B cell (primary cell): ENCODE results near the gene PRKAR1A. TPM values are rescaled to one million over a fixed set of nuclear protein-coding genes. Genes with fewer than 3 reads are reported as not detected.

Source experiments
- ATAC-seq: fragments of 200-7000 bp; cut with Tn5 transposase; one replicate; pipeline ENCODE4 v1.10.0; 2021; ENCODE audit warnings: low read depth, mild to moderate bottlenecking, moderate number of reproducible peaks, moderate library complexity
- CTCF ChIA-PET: fragments of 350-600 bp; sonication (Branson Sonifier 250); formaldehyde crosslinking; loops from one replicate; lab custom pipeline; 2021; ENCODE audit warnings: antibody characterized with exemption, inconsistent platforms; lab: Charles Lee
- POLR2A ChIA-PET: fragments of 350-600 bp; sonication (Branson Sonifier 250); formaldehyde crosslinking; loops from one replicate; lab custom pipeline; 2021; ENCODE audit warnings: antibody characterized with exemption; lab: Charles Lee
- DNase-seq: peaks from one replicate; pipeline ENCODE4 v3.0.0; 2013
- H2AFZ ChIP-seq: 2 replicates; pipeline ENCODE4 v1.6.1; 2012; ENCODE audit warnings: mild to moderate bottlenecking, low read depth, low read length; ENCODE audit not compliant: insufficient read depth, poor library complexity, severe bottlenecking
- H3K27ac ChIP-seq, 2 donors: 1 replicate in 1 of 2; 2 replicates in 1 of 2; pipeline ENCODE4 v1.5.1; 2012 to 2013; ENCODE audit warnings: low read length in 2 of 2, mild to moderate bottlenecking in 2 of 2, moderate library complexity in 1 of 2
- H3K27me3 ChIP-seq, 4 experiments: fragments of 200-600 bp in 1 of 4; sonication (generic) in 1 of 4; replicated peaks in 1 of 4; 1 replicate in 2 of 4; 2 replicates in 2 of 4; pipeline versions ENCODE4 v1.6.1 to v1.7.0; 2013 to 2016; ENCODE audit warnings: low read length in 3 of 4, mild to moderate bottlenecking in 2 of 4, mixed read lengths in 1 of 4, moderate library complexity in 1 of 4; ENCODE audit not compliant: insufficient read depth in 4 of 4, control insufficient read depth in 3 of 4; ENCODE audit errors: control extremely low read depth in 1 of 4
- H3K36me3 ChIP-seq, 2 experiments: replicated peaks in 1 of 2; 1 replicate in 1 of 2; 2 replicates in 1 of 2; pipeline versions ENCODE4 v1.6.1 to v1.7.1; 2013; ENCODE audit warnings: low read length in 1 of 2; ENCODE audit not compliant: insufficient read depth in 2 of 2, control insufficient read depth in 1 of 2; ENCODE audit errors: control extremely low read depth in 1 of 2, extremely low read depth in 1 of 2
- H3K4me1 ChIP-seq, 2 donors: fragments of 200-600 bp in 1 of 2; sonication (generic) in 1 of 2; 1 replicate in 1 of 2; 2 replicates in 1 of 2; pipeline versions ENCODE4 v1.5.1 to v1.6.1; 2013 to 2017; ENCODE audit warnings: low read length in 2 of 2; ENCODE audit not compliant: control insufficient read depth in 2 of 2, insufficient read depth in 2 of 2
- H3K4me2 ChIP-seq: replicated peaks from 2 replicates; pipeline ENCODE3; 2012; ENCODE audit warnings: mild to moderate bottlenecking, low read depth, low read length; ENCODE audit not compliant: poor library complexity, severe bottlenecking
- H3K4me3 ChIP-seq, 5 experiments: fragments of 200-600 bp in 1 of 5; sonication (generic) in 1 of 5; 1 replicate in 3 of 5; 2 replicates in 2 of 5; pipeline versions ENCODE4 v1.5.1 to v1.7.0; 2011 to 2016; ENCODE audit warnings: low read length in 4 of 5, mild to moderate bottlenecking in 4 of 5, low read depth in 2 of 5, control low read depth in 1 of 5, moderate library complexity in 1 of 5; ENCODE audit not compliant: insufficient read depth in 1 of 5; ENCODE audit errors: control extremely low read depth in 1 of 5, extremely low read depth in 1 of 5
- H3K79me2 ChIP-seq: fragments of 200-600 bp; sonication (generic); one replicate; pipeline ENCODE4 v1.6.0; 2016; ENCODE audit warnings: low read length; ENCODE audit not compliant: control insufficient read depth, insufficient read depth
- H3K9ac ChIP-seq: fragments of 200-600 bp; sonication (generic); 2 replicates; pipeline ENCODE4 v1.6.1; 2017; ENCODE audit warnings: mild to moderate bottlenecking, low read length, moderate library complexity
- H3K9me3 ChIP-seq, 3 donors: one replicate each; pipeline versions ENCODE4 v1.6.1 to v1.7.1; 2013; ENCODE audit warnings: low read length in 2 of 3; ENCODE audit not compliant: control insufficient read depth in 2 of 3, insufficient read depth in 1 of 3; ENCODE audit errors: control extremely low read depth in 1 of 3
- H4K20me1 ChIP-seq: 2 replicates; pipeline ENCODE4 v1.6.0; 2012; ENCODE audit warnings: mild to moderate bottlenecking, low read length; ENCODE audit not compliant: insufficient read depth, control insufficient read depth, poor library complexity, severe bottlenecking
- H3K27ac Mint-ChIP-seq: one replicate; pipeline ENCODE4 v1.8.0; 2021; ENCODE audit warnings: mixed read lengths
- H3K27me3 Mint-ChIP-seq: one replicate; pipeline ENCODE4 v1.8.0; 2021; ENCODE audit warnings: mixed read lengths
- H3K4me1 Mint-ChIP-seq: one replicate; pipeline ENCODE4 v1.8.0; 2021; ENCODE audit warnings: mixed read lengths
- H3K4me3 Mint-ChIP-seq: one replicate; pipeline ENCODE4 v1.8.0; 2021; ENCODE audit warnings: mixed read lengths
- H3K9me3 Mint-ChIP-seq: one replicate; pipeline ENCODE4 v1.8.0; 2022; ENCODE audit warnings: mixed read lengths; ENCODE audit not compliant: insufficient read depth
- CTCF ChIP-seq: fragments of 200-600 bp; IDR thresholded peaks from one replicate; pipeline ENCODE4 v1.8.0; 2022; ENCODE audit warnings: antibody characterized with exemption, mild to moderate bottlenecking
- EZH2 ChIP-seq: IDR thresholded peaks from 2 replicates; pipeline ENCODE4 v1.6.1; 2012; ENCODE audit warnings: borderline replicate concordance, low read depth, mild to moderate bottlenecking, moderate library complexity, low read length; ENCODE audit not compliant: insufficient read depth, poor library complexity, severe bottlenecking
- WGBS: methylation state at CpG from one replicate; pipeline ENCODE4 v1.1.5; 2013; ENCODE audit warnings: missing lambda C conversion rate; ENCODE audit not compliant: insufficient coverage; 5-methylcytosine and 5-hydroxymethylcytosine counted together
- intact Hi-C: fragments of 100-400 bp; cut with micrococcal nuclease; formaldehyde crosslinking; loops from one replicate; pipeline ENCODE4 v1.10.0; 2022
- polyA plus RNA-seq: library from polyadenylated mRNA; depleted of rRNA; stranded (reverse); fragments of >200 nt; gene quantifications from 2 replicates; pipeline ENCODE4 v1.2.3, GENCODE V29; 2012
- total RNA-seq, 2 donors: library from RNA; stranded (reverse); fragments of 120-200 nt in 1 of 2; gene quantifications; 1 replicate in 1 of 2; 2 replicates in 1 of 2; pipeline versions ENCODE4 v1.2.3 to v1.2.4, GENCODE V29; 2013 to 2022

The PRKAR1A gene
- total and polyA plus RNA-seq, 2 donors (not counting 1 experiment from before 2014, with no cell fraction given), result 63.1 to 296 TPM

GRCh38 chr17:68569346-68569745 lies 57.1 kb downstream of the PRKAR1A start:
- H3K4me3 ChIP-seq, result no peak overlapping the region
- Mint-ChIP-seq H3K27me3 (peaks cover 17% of the 10 kb centered on the region), H3K27ac (no peak overlapping the region), H3K9me3 (no peaks in the 10 kb centered on the region), H3K4me3 (no peak overlapping the region), H3K4me1 (no peaks in the 10 kb centered on the region)
- DNase-seq, result no peak
- no peak overlapping the region for H3K4me2 ChIP-seq
- H3K36me3 ChIP-seq, result no peaks in the 10 kb centered on the region
- no peaks in the 10 kb centered on the region for H3K79me2 ChIP-seq
- no peak for TF ChIP-seq CTCF
- TF ChIP-seq EZH2, result no peak
- H3K9ac ChIP-seq, result no peak overlapping the region
- no peaks in the 10 kb centered on the region for H3K4me1 ChIP-seq
- no peak for ATAC-seq
- no peak overlapping the region for H2AFZ ChIP-seq
- ChIA-PET POLR2A (no interaction called here), CTCF (no interaction called here)
- intact Hi-C loops, result no loop called here
- no peak overlapping the region for H3K27ac ChIP-seq
- H3K9me3 ChIP-seq, result no peaks in the 10 kb centered on the region
- H4K20me1 ChIP-seq, result no peaks in the 10 kb centered on the region
- peaks cover 0 to 4% (median 0%) of the 10 kb centered on the region in 4 experiments for H3K27me3 ChIP-seq

- no peaks in the 10 kb centered on the region for H3K79me2 ChIP-seq
- no peak overlapping the region for H3K27ac ChIP-seq
- no peaks in the 10 kb centered on the region for H3K9me3 ChIP-seq
- H3K4me3 ChIP-seq, result no peak overlapping the region
- H3K27me3 ChIP-seq, result peaks cover 0 to 3% (median 0%) of the 10 kb centered on the region in 4 experiments
- no peak for DNase-seq
- H3K27ac Mint-ChIP-seq, result no peak overlapping the region
- H2AFZ ChIP-seq, result no peak overlapping the region
- H3K9ac ChIP-seq, result no peak overlapping the region
- no peaks in the 10 kb centered on the region for H3K36me3 ChIP-seq
- TF ChIP-seq CTCF, result no peak
- TF ChIP-seq EZH2, result no peak
- no CpG with 5 or more reads among the region's 1 CpG for WGBS
- H3K4me2 ChIP-seq, result no peak overlapping the region
- H4K20me1 ChIP-seq, result no peaks in the 10 kb centered on the region
- H3K4me1 ChIP-seq, result no peaks in the 10 kb centered on the region
- ATAC-seq, result no peak
- intact Hi-C loops, result no loop called here
- no peaks in the 10 kb centered on the region for H3K4me1 Mint-ChIP-seq
- no peaks in the 10 kb centered on the region for H3K9me3 Mint-ChIP-seq
- ChIA-PET POLR2A (no interaction called here), CTCF (no interaction called here)
- no peak overlapping the region for H3K4me3 Mint-ChIP-seq
- peaks cover 16% of the 10 kb centered on the region for H3K27me3 Mint-ChIP-seq
Observed at GRCh38 chr17:68570526-68570925, 58.3 kb downstream of the PRKAR1A start.
